Body of pancreas (tissue), 4 donors: ENCODE measurements around the gene IL17B. TPM values are rescaled to one million over a fixed set of nuclear protein-coding genes. Genes with fewer than 3 reads are reported as not detected.
A peak's percentile ranks its signal among the peaks of the same experiment; 100 is the strongest.

Experiments
- ATAC-seq: fragments of 150-250 bp; one replicate; pipeline ENCODE4 v1.9.1; 2016
- DNase-seq, 4 donors: peaks; one replicate each; pipeline ENCODE4 v3.0.0-alpha.2; 2019
- H3K27ac ChIP-seq, 4 donors: fragments of 200-600 bp; sonication (generic); 1 replicate in 3 of 4; 2 replicates in 1 of 4; pipeline versions ENCODE4 v1.5.1 to v1.6.1; 2016 to 2019; ENCODE audit warnings: mild to moderate bottlenecking in 1 of 4, mixed read lengths in 1 of 4, moderate library complexity in 1 of 4
- H3K27me3 ChIP-seq, 2 donors: fragments of 200-600 bp; sonication (generic); one replicate each; pipeline ENCODE4 v1.6.0; 2016; ENCODE audit warnings: mild to moderate bottlenecking in 1 of 2
- H3K36me3 ChIP-seq, 2 donors: fragments of 200-600 bp; sonication (generic); replicated peaks in 1 of 2; 2 replicates each; pipeline ENCODE4 v1.5.1; 2016; ENCODE audit warnings: low read depth in 2 of 2; ENCODE audit not compliant: insufficient read depth in 1 of 2
- H3K4me1 ChIP-seq: fragments of 200-600 bp; sonication (generic); one replicate; pipeline ENCODE4 v1.6.0; 2016
- H3K4me3 ChIP-seq, 2 donors: fragments of 200-600 bp; sonication (generic); 1 replicate in 1 of 2; 2 replicates in 1 of 2; pipeline ENCODE4 v1.5.1; 2016 to 2019
- H3K9me3 ChIP-seq, 3 donors: fragments of 200-600 bp; sonication (generic); 1 replicate in 2 of 3; 2 replicates in 1 of 3; pipeline ENCODE4 v1.5.1; 2016
- POLR2A ChIP-seq, 3 donors: fragments of 450-650 bp; IDR thresholded peaks; one replicate each; pipeline ENCODE4 v1.6.1; 2016; ENCODE audit warnings: antibody characterized with exemption in 3 of 3, mild to moderate bottlenecking in 2 of 3
- WGBS, 2 donors: methylation state at CpG; one replicate each; pipeline ENCODE4 v1.1.5; 2017; 5-methylcytosine and 5-hydroxymethylcytosine counted together
- intact Hi-C: fragments of 100-400 bp; cut with DNase I; formaldehyde crosslinking; loops from one replicate; pipeline ENCODE4 v1.15.1; 2023
- total RNA-seq, 2 donors: library from RNA; depleted of rRNA; stranded (reverse); fragments of >200 nt; gene quantifications; one replicate each; pipeline ENCODE4 v1.1.0, GENCODE V29; 2016
- TF ChIP-seq, protein P1 (sequence below), 7 experiments: fragments of 450-650 bp in 4 of 7; fragments of 200-600 bp in 3 of 7; sonication (generic) in 3 of 7; IDR thresholded peaks; one replicate each; pipeline ENCODE4 v1.5.1; 2016 to 2019; ENCODE audit warnings: antibody characterized with exemption in 7 of 7

Gene IL17B
- total RNA-seq, 2 donors from 2014 or later, result not detected

DNA sequence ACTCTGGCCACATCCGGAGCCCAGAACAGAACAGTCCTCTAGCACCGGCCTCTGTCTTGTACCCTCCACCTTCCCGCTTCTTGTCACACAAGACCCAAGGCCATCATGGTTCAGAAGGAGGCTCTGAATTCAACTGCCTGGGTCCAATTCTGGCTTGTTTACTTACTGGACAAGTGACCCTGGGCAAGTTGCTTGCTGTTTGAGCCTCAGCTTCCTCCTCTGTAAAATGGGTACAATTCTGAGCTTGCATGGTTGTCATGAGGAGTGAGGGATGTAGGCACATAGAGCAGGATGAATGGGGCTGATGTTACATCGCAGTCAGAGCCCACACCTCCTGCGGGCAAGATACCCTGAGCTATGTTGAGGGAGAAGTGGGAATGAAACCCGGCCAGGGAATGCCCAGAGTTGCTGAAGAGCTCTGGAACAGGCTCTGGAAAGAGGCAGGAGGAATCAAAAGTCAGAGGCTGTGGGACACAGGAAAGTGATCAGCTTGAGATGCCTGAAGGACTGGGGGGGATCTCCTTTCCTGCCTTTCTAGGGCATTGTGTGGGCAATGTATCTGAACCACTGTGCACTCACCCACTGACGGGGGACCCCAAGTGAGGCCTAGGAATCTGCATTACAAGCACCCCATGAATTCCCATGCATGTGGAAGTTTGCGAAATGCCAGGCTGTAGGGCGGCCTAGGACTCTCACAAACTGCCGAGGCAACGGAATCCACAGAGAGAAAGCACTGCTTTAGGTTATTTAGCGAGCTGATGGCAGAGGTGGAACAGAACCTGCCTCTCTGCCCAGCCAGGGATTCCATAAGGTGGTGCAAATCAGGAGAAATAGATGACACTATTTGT is 29.4 kb upstream of the IL17B start:
- DNase-seq (no peak), ATAC-seq (no peak)
- TF ChIP-seq, protein P1, sequence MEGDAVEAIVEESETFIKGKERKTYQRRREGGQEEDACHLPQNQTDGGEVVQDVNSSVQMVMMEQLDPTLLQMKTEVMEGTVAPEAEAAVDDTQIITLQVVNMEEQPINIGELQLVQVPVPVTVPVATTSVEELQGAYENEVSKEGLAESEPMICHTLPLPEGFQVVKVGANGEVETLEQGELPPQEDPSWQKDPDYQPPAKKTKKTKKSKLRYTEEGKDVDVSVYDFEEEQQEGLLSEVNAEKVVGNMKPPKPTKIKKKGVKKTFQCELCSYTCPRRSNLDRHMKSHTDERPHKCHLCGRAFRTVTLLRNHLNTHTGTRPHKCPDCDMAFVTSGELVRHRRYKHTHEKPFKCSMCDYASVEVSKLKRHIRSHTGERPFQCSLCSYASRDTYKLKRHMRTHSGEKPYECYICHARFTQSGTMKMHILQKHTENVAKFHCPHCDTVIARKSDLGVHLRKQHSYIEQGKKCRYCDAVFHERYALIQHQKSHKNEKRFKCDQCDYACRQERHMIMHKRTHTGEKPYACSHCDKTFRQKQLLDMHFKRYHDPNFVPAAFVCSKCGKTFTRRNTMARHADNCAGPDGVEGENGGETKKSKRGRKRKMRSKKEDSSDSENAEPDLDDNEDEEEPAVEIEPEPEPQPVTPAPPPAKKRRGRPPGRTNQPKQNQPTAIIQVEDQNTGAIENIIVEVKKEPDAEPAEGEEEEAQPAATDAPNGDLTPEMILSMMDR (IDR thresholded peaks at IDR 0.05), result no peak
- TF ChIP-seq POLR2A (IDR thresholded peaks at IDR 0.05), result no peak
- Histone ChIP-seq H3K4me1 (no peaks in the 10 kb centered on the region), H3K27ac (peak overlapping the region in 1 of 4 donors; percentile 4), H3K36me3 (no peaks in the 10 kb centered on the region), H3K27me3 (no peaks in the 10 kb centered on the region), H3K4me3 (no peak overlapping the region), H3K9me3 (no peaks in the 10 kb centered on the region)
- intact Hi-C loops, result no loop called here
- WGBS, 2 donors, result 83 to 89% methylated on average over 12 of the region's 12 CpGs

DNA sequence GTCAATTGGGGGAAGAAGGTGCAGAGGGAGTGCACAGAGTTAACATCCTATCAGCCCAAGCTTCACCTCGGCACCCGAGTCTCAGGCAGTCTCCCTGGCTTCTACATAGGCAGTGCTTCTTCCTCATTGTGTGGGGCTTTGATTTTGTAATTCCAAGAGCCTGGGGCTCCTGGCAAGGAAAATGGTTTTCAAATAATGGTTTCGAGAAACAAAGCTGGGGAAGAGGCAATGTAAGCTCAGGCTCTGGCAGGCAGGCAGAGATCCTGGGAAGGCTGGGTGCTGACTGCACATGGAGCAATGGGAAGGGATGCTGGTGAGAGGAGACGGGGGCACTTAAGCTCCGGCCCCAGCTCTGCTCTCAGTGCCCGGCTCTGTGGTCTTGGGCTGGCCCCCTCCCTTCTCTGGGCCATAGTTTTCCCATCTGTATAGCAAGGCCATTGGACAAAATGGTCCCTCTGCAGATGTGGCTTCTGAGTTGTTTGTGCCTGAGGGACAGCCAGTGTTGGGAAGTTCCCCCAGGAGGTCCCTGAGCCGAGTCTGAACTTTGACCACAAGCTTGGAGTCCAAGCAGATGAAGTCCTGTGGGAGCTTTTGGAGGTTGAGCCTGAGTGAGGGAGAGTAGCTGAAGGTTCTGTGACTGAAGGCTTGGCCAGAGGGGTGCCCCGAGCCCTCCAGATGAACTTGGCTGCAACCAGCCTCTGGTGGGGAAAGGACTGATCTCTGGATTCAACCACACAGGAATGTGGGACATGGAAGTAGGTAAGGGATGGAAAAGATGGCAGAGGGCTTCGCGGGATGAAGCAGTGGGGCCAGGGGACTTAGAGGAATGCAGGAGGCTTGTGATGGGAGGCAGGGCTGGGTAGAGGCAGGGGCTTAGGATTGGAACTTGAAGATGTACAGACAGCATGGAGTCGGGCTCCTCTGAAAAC is 28.5 kb upstream of the IL17B start:
- intact Hi-C loops, result no loop called here
- TF ChIP-seq, protein P1 (IDR thresholded peaks at IDR 0.05), result no peak
- TF ChIP-seq POLR2A (IDR thresholded peaks at IDR 0.05), result no peak
- DNase-seq, result no peak

DNA sequence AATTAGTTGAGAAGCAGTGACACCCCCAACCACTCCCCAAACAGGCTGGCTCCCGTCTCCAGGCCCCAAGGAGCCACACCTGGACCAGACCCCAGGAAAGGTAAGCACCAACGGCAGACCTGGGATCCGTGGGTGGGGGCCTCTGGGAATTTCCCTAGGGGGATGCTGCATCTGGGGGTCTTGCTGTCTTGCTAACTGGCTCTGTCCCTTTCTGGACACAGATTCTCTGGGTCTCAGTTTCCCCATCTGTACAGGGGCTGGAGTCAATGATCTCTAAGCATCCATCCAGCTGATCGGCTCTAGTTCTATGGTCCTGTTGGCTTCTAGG is 27.9 kb upstream of the IL17B start:
- TF ChIP-seq POLR2A (IDR thresholded peaks at IDR 0.05), result no peak
- TF ChIP-seq, protein P1 (IDR thresholded peaks at IDR 0.05), result no peak
- intact Hi-C loops, result no loop called here
- no peak for ATAC-seq

More for the DNA sequence above, 28.5 kb upstream of the IL17B start:
- H3K27ac ChIP-seq, result peak overlapping the region in 1 of 4 donors; percentile 4
- no peaks in the 10 kb centered on the region for H3K36me3 ChIP-seq
- no peak overlapping the region for H3K4me3 ChIP-seq
- no peaks in the 10 kb centered on the region for H3K27me3 ChIP-seq
- H3K4me1 ChIP-seq, result no peaks in the 10 kb centered on the region
- H3K9me3 ChIP-seq, result no peaks in the 10 kb centered on the region
- no peak for ATAC-seq
- 62% methylated on average over 11 of the region's 11 CpGs for WGBS, 2 donors

DNA sequence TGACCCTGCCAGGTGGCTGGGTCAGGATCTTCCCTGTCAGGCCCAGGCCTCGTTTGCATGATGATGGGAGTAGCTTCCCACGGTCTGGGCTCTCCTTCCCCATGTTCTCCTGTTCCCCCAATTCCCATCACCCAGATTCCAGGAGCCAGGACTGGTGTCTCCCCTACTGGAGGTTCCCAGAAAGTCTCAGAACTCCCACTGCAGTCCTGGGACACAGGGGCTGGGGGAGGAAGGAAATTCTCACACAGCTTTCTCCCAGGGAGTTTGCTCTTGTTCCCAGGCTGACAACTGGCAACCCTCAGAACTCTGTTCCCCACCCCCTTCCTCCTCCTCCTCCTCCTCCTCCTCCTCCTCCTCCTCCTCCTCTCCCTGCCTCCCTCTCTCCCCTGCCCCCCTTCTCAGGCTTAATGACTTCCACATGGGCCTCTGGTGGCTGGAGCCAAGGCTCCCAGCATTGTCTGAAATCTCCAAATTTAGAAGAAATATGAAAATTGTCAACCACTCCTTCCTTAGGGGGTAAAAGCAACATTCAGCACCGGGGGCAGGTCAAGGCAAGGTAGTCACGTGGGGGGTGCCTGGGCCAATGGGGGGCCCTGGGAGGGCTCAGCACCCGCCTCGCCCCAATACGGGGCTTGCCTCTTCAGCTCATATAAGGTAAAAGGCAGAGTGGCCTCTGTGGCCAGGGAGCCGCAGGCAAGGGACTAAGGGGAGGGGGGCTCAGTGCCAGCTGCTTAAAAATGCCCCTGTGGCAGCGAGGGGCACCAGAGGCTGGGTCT is 27.3 kb upstream of the IL17B start:
- H3K4me1 ChIP-seq, result no peaks in the 10 kb centered on the region
- peak in 2 of 4 donors; percentile 20 to 33 for DNase-seq
- peak in 2 of 3 donors; percentile 47 to 51 for TF ChIP-seq POLR2A (IDR thresholded peaks at IDR 0.05)
- TF ChIP-seq, protein P1 (IDR thresholded peaks at IDR 0.05), result no peak
- intact Hi-C loops, result no loop called here
- no peaks in the 10 kb centered on the region for H3K27me3 ChIP-seq
- WGBS, 2 donors, result 68 to 71% methylated on average over 8 to 9 of the region's 9 CpGs
- H3K27ac ChIP-seq, result peak overlapping the region in 1 of 4 donors; percentile 17
- peak; percentile 37 for ATAC-seq
- H3K9me3 ChIP-seq, result no peaks in the 10 kb centered on the region
- H3K4me3 ChIP-seq, result no peak overlapping the region
- no peaks in the 10 kb centered on the region for H3K36me3 ChIP-seq

More for the DNA sequence above, 27.9 kb upstream of the IL17B start:
- Histone ChIP-seq H3K4me3 (no peak overlapping the region), H3K27ac (peak overlapping the region in 1 of 4 donors; percentile 4), H3K27me3 (no peaks in the 10 kb centered on the region), H3K9me3 (no peaks in the 10 kb centered on the region), H3K4me1 (no peaks in the 10 kb centered on the region), H3K36me3 (no peaks in the 10 kb centered on the region)
- DNase-seq, result no peak
- 67 to 83% methylated on average over 1 to 4 of the region's 4 CpGs for WGBS, 2 donors
